CD4-positive, alpha-beta T cell treated with Interferon gamma for 1 hour (primary cell): Measurements from ENCODE around the gene PNMA8A.
"Not testable (repeated sequence)": the region's sequence is repeated elsewhere in the genome, so short reads cannot be mapped to it uniquely, and the experiment has no call there.

Experiments used
- DNase-seq: peaks from one replicate; pipeline ENCODE4 v3.0.0-alpha.2; 2020

Gene PNMA8A, protein sequence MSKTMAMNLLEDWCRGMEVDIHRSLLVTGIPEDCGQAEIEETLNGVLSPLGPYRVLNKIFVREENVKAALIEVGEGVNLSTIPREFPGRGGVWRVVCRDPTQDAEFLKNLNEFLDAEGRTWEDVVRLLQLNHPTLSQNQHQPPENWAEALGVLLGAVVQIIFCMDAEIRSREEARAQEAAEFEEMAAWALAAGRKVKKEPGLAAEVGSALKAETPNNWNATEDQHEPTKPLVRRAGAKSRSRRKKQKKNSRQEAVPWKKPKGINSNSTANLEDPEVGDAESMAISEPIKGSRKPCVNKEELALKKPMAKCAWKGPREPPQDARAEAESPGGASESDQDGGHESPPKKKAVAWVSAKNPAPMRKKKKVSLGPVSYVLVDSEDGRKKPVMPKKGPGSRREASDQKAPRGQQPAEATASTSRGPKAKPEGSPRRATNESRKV

DNA sequence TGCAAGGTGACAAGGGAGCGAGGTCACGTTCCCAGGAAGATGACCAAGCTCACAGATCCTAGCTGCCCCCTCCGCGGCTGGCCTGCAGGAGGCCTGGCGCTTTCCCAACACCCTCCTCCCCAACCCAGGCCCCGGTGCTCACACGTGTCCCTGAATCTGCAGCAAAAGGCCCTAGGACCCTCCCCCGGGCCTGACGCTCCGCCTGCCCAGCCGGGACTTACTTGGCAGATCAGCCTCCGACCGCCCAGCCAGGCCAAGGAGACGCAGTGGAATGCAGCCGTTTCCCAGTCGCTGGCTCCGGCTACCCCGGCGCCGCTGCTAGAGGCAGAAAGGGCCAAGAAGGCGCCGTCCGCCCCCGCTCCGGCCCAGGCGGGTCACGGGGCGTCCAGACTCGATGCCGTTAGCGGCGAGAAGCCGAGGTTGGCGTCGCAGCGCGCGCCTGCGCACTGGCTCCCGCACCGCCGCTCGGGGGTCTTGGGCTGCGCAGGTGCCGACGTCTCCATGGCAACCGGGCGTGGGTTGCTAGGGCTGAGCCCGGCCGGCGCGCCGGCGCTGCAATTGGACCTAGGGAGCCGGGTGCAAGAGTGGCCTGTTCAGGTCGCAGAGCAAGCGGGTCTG, at the start of gene PNMA8A:
PNMA8A (minus strand) TSS at position 448 of the 618 bp plus-strand sequence. CDS start 528 bp downstream, outside the sequence.
- DNase-seq: peak; percentile 39

DNA sequence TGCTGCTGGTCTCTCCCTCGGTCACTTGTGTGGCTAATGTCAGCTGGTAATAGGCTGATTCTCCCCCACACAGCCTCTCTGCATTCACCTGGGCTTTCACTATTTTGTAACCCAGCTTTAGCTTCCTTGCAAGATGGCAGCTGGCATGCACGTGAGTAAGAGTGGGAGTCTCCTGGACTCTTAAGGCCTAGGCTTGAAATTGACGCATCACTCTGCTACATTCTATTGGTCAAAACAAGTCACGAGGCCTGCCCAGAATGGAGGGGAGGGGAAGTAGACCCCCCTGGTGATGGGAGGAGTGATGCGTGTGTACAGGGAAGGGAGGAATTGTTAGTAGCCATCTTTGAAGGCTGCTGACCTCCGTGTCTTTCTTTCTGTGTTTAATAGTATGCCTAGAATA, 49.3 kb upstream of the PNMA8A start:
- DNase-seq: no peak

DNA sequence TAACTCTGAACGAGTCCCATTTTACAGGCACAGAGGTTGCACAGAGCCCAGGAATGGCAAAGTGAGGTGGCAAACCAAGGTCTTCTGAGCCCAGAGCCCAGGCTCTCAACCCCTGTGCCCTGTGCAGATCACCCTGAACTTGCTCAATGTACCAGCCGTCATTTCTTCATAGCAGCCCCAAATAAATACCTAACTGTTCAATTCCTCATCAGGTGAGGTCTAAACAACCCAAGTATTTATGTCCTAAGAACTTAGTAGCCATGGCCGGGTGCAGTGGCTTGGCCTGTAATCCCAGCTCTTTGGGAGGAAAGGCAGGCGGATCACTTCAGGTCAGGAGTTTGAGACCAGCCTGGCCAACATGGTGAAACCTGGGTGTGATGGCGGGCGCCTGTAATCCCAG, 46.1 kb upstream of the PNMA8A start:
- no peak for DNase-seq

DNA sequence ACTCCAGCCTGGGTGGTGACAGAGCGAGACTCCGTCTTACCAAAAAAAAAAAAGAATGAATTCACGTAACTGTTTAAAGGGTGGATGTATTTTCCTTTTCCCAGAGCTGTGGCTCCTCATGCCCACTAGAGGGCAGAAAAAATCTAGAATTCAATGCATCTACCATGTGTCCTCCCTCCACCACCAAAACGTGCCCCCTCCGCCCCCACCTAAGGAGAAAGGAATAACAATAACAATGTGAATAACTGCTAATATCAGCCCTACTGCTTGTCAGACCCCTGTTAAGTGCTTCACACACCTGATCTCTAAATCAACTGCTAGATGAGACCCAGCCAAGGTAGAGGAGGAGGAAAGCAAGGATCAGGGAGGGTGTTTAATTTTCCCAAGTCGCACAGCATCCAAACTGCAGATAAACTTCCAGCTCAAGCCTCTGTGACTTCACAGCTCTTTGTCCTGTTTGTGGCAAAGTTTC, 44.6 kb upstream of the PNMA8A start:
- DNase-seq: peak; percentile 22

DNA sequence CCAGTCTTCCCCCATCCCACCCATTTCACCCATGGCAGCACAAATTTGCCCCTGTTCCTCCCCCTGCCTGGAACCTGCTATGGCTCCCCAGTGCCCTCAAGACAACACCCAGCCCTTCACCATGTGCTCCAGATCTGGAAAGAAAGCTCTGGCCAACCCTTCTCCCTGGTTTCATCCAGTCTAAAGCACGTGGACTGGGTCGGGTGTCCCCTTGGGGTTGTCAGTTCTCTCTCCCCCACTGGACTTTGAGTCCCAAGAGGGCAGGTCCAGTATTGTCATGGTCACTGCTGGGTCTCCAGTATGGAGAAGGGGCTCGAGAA, 43.9 kb upstream of the PNMA8A start:
- DNase-seq: no peak

DNA sequence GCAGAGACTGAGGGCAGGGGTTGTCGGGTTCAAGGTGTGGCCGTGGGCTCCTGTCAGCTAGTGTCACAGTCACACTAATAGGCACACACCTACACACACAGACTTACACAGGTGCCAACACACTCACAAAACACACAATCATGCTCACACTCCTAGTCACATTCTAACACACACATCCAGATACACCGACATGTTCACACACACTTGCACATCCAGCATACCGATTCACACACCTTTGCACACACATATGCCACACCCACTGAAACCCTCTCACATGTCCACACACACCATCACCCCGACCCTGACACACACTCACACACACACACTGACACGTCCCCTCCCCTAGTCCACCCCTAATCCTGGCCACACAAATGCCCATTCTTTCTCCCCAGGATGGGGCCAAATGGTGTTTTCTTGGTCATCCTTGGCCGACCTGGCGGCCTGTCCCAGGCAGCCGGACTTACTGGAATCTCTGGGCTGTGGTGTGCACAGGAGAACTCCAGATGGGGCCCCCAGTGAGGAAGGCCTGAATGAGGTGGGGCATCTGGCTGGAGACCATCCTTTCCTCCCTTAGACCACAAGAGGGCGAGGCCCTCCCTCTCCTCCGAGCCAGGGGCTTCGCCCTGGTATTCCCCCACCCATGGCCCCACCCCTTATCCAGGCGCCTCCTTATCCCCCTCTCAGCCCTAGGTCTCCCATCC, 43.4 kb upstream of the PNMA8A start:
- DNase-seq: no peak

DNA sequence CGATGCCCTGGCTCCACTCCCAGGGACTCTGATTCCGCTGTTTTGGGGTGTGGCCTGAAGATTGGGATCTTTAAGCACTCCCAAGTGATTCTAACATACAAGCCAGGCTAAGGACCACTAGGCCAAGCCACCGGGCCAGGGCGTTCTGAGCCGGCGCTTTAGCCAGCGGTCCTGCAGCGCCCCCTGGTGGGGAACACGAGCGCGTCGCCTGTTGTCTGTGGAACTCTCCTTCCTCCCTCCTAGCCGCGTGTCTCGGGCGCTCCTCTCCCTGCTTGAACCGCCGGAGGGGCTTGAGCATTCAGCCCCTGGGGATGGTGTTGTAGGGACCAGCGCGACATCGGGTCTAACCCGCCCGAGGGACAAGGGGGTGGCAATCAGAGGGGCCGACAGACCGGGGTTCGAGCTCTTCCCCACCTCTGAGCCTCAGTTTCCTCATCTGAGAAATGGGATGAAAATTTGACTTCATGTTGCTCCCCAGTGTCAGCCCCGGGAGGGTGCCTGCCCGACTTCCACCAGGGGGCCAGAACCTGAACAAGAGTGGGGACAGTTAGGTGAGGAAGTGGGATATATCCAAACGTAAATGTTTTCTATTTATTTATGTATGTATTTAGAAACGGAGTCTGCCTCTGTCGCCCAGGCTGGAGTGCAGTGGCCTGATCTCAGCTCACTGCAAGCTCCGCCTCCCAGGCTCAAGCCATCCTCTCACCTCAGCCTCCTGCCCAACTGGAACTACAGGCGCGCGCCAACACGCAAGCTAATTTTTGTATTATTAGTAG, 42.3 kb upstream of the PNMA8A start:
- peak; percentile 60 for DNase-seq

DNA sequence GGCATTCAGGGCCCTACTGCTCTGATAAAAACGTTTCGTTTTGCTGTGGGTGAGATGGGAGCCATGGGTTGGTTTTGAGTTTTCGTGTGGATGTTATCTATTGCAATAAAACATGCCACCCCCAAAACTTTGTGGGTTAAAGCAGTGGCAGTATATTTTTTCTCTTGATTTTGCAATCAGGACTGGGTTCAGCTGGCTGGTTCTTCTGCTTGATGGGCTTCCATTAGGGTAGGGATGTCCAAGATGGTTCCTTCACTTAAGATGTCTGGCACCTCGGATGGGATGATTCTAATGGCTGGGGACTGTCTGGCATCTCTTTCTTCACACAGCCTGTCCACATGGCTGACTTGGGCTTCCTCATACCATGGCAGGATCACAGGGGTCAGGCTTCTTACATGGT, 39.9 kb upstream of the PNMA8A start:
- no peak for DNase-seq

DNA sequence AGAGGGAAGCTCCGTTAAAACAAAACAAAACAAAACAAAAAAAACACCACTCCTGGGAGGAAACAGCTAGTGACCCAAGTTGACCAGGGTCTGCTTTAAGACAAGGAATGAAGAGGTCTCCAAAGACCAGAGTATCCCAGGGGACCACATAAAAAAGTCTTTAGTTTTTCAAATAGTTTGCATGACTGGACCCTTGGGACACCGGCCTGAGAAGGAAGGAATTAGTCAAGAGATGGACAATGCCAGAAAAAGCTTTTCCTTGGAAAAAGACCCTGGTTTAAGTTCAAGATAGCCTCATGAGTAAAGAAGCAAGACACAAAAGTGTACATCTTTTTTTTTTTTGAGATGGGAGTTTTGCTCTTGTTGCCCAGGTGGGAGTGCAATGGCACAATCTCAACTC, 36.8 kb upstream of the PNMA8A start:
- DNase-seq: no peak

DNA sequence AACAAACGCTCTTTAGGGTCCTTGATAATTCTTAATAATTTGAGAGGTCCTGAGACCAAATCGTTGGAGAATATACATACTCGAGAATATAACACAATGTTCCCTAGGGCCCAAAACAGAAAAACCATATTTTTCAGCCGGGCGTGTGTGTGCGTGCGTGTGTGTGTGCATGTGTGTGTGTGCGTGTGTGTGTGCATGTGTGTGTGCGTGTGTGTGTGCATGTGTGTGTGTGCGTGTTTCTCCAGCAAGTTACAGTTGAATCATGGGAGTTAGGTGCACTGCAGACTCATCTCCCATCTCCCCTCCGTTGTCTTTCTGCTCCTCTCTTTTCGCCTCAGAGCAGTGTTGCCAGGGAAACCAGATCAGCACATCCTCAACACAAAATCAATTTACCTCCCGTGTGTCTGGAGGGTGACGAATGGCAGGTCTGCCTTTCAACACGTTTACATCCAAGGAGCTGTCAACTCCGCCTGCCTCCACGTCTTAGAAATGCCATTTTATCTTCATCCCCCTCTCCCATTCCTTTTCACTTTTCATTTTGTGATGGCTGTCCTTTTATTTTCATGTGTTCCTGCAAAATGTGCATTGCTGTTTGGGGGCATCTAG, 32.6 kb upstream of the PNMA8A start:
- DNase-seq: no peak

DNA sequence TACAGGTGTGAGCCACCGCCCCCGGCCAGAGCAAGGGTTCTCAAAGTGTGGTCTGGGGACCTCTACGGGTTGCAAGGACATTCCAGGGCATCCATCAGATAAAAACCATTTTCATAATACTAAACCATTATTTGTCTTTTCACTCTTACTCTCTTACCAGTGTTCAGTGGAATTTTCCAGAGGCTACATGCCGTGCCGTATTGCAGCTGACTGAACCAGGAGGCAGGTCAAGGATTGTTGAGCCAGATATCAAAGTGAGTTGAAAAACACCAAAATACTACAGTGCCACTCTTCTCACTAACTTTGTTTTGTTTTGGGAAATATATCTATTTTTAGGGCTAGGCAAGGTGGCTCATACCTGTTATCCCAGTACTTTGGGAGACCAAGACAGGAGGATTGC, 31.5 kb upstream of the PNMA8A start:
- no peak for DNase-seq

DNA sequence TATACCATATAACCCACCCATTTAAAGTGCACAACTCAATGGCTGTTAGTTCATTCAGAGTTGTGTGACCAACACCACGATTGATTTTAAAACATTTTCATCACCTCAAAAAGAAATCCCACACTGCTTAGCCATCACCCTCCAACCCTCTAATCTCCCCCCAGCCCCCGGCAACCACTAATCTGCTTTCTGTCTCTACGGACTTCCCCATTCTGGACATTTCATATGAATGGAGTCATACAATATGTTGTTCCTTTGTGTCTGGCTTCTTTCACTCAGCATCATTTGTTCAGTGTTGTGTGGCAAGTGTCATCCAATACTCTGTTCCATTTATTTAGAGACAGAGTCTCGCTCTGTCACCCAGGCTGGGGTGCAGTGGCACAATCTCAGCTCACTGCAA, 28.3 kb upstream of the PNMA8A start:
- no peak for DNase-seq

DNA sequence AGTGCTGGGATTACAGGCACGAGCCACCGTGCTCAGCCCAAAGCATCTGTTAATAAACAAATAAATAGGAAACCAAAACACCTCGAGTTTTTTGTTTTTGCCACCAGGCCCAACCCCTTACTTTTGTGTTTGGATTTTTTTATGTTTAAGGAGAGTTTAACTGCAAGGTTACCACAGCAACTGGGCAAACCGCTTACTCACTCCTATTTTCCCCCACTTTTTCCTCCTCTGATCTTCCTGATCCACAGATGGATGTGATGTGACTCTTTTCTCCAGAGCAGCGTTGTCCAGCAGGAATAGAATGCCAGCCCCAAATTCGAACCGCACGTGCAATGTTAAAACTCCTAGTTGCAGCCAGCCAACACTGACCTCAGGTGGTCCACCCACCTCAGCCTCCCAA, 26.4 kb upstream of the PNMA8A start:
- DNase-seq: no peak

DNA sequence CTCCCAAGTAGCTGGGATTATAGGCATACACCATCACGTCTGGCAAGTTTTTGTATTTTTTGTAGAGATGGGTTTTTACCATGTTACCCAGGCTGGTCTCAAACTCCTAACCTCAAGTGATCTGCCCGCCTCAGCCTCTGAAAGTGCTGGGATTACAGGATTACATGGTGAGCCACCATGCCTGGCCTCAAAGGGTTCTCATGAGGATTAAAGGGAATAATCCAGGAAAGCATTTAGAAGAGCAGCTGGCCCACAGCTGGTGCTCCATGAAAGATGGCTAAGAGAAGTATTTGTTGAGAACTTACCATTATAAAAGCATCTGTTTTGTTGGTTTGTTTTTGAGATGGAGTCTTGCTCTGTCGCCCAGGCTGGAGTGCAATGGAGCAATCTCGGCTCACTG, 25.5 kb upstream of the PNMA8A start:
- not testable (repeated sequence) for DNase-seq

DNA sequence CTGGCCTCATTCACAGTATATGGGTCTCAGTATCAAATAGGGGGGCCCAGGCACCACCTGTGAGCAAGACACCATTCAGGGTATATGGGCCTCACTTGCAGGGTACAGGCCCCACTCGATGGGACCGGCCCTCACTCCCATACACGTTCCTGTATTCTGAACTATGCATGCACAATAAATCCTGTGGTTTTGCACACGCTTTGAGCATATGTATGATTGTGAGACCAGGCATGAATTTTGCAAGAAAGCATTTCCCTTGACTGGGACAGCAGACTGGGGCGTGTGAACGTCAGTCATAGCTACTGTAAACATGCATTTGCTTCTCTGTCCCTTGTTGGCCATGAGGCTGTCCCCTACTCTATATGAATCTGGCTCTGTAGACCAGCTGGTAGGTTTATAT, 24.9 kb upstream of the PNMA8A start:
- DNase-seq: no peak

DNA sequence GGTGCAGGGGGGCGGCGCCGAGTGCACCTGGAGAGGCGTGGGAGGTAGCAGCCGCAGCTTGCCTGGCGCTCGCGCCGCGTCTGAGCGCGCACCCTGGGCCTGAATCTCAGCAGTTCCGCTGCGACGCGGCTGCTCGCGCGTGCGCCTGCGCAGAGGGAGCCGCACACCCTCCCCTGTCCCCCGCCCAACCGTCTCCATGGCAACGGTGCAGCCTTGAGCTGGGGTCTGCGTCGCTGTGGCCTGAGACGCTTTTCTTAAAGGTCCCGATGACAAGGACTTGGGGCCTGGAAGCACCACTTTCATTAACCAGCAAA, 24.4 kb upstream of the PNMA8A start, which contains the start of gene PNMA8B:
PNMA8B (minus strand) TSS at position 82 of the 314 bp plus-strand sequence. CDS start 402 bp downstream, outside the sequence.
- DNase-seq: peak; percentile 63

DNA sequence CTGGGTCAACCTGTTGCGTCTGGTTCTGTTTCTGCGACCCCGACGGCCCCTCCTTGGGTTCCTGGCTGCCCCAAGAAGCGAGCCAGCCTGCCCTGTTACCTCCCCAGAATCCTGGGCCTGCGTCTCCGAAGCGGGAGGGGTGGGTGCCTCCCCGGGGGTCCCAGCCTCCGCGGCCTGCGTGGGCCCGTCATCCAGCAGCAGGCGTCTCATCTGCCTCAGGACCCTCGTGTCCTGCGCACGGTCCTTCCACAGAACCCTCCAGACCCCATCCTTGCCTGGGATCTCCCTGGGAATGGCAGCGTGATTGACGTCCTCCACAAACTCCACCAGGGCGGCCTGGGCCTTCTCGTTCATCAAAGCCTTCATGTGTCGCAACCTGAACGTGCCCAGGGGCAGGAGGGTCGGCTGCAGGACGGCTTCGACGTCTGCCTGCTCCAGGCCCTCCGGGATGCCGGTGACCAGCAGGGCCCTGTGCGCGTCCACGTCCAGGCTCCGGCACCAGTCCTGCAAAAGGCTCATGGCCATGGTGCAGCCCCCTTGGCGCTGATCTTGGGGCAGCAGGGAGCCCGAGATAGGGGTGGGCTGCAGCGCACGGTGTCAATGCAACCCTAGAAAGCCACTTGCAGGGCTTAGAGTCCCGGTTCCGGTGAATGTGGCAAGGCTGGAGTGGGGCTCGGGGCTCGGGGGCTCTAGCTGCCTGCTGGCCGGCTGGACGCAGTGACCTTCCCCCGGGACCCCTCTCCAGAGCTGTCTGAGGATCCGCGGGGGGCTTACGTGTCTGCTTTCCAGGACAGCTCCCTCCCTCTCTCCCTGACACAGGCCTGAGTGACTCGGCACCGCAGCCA, 23.8 kb upstream of the PNMA8A start:
- DNase-seq: no peak

DNA sequence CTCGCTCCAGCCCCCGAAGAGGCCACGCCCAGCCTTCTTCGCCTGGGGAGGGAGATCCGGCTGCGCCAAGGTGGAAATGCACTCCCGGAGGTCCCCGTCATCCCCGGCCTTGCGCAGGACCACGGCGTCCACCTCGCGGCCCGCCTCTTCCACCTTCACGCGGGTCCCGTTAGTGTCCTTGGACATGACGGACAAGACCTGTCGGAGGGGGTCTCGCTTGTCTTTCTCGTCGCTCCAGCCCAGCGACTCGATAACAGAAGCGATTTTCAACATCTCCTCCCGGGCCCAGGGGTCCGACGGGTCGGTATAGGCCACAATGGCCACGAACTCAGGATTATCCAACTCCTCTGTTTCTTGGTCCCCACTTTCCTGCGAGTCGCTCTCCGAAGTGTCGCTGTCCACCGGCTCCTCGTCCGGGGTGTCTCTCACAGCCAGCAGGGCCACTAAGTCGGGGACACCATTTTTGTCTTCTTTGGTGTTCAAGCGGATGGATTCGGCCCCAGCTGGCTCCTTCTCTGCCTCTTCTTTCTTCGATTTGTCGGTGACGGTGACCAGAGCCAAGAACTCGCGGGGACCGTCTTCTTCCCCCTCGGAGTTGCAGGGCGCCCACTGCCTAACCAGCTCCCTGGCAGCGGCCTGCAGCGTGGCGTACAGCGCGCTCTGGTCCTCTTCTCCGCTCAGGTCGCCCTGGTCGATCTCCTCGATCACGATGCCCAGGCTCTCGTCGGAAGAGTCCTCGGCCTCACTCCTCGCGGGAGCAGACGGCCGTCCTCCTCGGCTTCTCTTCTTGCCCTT, 23.0 kb upstream of the PNMA8A start:
- no peak for DNase-seq

DNA sequence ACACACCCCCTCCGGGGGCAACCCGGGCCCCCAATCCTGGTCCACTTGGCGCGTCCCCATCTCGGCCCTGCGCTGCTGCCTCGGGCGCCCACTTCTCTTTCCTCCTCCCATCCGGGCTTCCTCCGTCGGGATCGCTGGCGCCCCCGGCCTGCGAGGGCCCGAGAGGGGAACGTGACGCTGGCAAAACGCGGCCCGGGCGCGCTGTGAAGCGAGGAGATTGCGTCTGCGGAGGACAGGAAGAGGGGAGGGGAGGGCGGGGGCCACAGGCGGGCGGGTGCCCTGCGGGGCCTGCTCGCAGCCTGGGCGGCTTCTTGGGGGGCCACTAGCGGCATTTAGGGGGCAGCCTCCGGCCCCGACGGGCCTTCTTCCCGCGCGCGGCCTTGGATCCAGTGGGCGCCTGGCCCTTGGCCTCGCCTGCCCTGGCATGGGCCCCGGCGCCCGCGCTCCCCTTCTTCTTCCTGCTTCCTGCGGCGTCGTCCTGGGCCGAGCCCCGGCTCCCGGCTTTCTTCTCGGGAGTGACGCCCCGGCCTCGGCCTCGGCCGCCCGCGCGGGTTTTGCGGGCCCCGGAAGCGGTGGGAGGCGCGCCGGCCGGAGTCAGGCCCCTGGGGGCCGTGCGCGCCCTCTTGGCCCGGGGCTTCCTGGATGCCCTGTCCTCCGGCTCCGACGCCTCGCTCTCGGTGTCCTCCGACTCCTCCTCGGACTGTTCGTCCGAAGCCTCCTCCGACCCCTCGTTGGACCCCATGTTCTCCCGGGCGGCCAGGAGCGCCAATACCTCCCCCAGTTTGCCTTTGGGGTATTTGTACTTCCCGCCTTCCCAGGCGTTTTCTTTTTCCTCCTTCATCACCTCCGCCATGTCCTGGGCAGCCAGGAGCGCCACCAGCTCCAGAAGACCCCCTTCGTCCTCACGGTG, 22.1 kb upstream of the PNMA8A start:
- peak; percentile 28 for DNase-seq

DNA sequence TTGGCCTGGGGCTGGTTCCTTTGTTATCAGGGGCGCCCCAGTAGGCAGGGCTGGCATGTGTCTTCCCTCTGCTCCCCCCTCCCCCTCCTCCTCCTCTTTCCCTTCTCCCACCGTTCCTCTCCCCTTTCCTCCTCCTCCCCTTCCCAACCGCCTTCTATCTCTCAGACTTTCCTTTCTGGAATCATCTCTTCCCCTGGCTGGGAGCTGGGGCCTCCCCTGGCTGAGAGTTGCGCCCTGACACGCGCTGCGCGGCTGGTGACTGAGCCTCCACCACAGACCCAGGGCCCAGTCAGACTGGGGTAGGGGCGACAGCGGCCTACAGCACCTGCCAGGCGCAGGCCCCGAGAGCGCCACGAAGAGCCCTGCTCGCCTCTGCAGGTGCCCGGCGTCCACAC, 21.5 kb upstream of the PNMA8A start:
- no peak for DNase-seq
